ENCODE results near the gene LY6G6F. TPM values are rescaled to one million over a fixed set of nuclear protein-coding genes. Genes with fewer than 3 reads are reported as not detected.

Gene LY6G6F
- total and polyA plus RNA-seq, 2 experiments from 2014 or later, result not detected

GRCh38 chr6:31687860-31688693 lies 18.6 kb upstream of the LY6G6F start:
- no peaks in the 10 kb centered on the region for H3K9me3 Mint-ChIP-seq
- Histone ChIP-seq H3K4me3 (no peak overlapping the region), H3K79me2 (replicated peaks; ENCODE audit: insufficient read depth) (no peaks in the 10 kb centered on the region), H4K20me1 (replicated peaks; ENCODE audit: insufficient read depth) (no peaks in the 10 kb centered on the region), H3K36me3 (ENCODE audit: insufficient read depth) (no peaks in the 10 kb centered on the region), H3K27me3 (ENCODE audit: insufficient read depth) (no peaks in the 10 kb centered on the region), H3F3A (replicated peaks; ENCODE audit: low read depth) (no peaks in the 10 kb centered on the region), H3K4me1 (ENCODE audit: insufficient read depth) (peaks cover 3% of the 10 kb centered on the region), H3K4me2 (no peak overlapping the region), H3K9me2 (ENCODE audit: insufficient read depth) (no peaks in the 10 kb centered on the region), H3K27ac (ENCODE audit: low read depth) (no peak overlapping the region), H2AFZ (no peak overlapping the region)
- H3K27me3 Mint-ChIP-seq (ENCODE audit: insufficient read depth, low read depth, poor library complexity), result peaks cover 11% of the 10 kb centered on the region
- peaks cover 4% of the 10 kb centered on the region for H3K4me1 Mint-ChIP-seq
- no peak overlapping the region for H3K4me3 Mint-ChIP-seq
- DNase-seq (ENCODE audit: low spot score) (no peak), ATAC-seq (peak; percentile 15; the same call in 1 of the 3 replicates)
- H3K27ac Mint-ChIP-seq, result no peak overlapping the region
- H3K36me3 Mint-ChIP-seq (ENCODE audit: low read depth), result peaks cover 17% of the 10 kb centered on the region
- TF ChIP-seq NANOG (IDR thresholded peaks at IDR 0.05; ENCODE audit: borderline replicate concordance), result no peak
- no peak for TF ChIP-seq CREB1 (CRISPR knock-in tag; IDR thresholded peaks at IDR 0.05; ENCODE audit: low read depth)
- TF ChIP-seq ZNF114 (CRISPR knock-in tag; IDR thresholded peaks at IDR 0.05), result no peak
- TF ChIP-seq EZH2phosphoT487 (IDR thresholded peaks at IDR 0.05; ENCODE audit: unreplicated experiment), result no peak

GRCh38 chr6:31689249-31690110 lies 17.2 kb upstream of the LY6G6F start:
- H3K4me3 ChIP-seq, result no peak overlapping the region
- H3K36me3 Mint-ChIP-seq (ENCODE audit: low read depth), result peaks cover 19% of the 10 kb centered on the region
- no peaks in the 10 kb centered on the region for H3K9me3 Mint-ChIP-seq
- TF ChIP-seq ZNF331 (CRISPR knock-in tag; IDR thresholded peaks at IDR 0.05; ENCODE audit: low read depth), result no peak
- TF ChIP-seq, protein P1, sequence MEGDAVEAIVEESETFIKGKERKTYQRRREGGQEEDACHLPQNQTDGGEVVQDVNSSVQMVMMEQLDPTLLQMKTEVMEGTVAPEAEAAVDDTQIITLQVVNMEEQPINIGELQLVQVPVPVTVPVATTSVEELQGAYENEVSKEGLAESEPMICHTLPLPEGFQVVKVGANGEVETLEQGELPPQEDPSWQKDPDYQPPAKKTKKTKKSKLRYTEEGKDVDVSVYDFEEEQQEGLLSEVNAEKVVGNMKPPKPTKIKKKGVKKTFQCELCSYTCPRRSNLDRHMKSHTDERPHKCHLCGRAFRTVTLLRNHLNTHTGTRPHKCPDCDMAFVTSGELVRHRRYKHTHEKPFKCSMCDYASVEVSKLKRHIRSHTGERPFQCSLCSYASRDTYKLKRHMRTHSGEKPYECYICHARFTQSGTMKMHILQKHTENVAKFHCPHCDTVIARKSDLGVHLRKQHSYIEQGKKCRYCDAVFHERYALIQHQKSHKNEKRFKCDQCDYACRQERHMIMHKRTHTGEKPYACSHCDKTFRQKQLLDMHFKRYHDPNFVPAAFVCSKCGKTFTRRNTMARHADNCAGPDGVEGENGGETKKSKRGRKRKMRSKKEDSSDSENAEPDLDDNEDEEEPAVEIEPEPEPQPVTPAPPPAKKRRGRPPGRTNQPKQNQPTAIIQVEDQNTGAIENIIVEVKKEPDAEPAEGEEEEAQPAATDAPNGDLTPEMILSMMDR (conservative IDR thresholded peaks at IDR 0.05; ENCODE audit: low read depth in 2 of 2), result peak; percentile 69 to 80
- DNase-seq (ENCODE audit: low spot score), result peak; percentile 72
- H3K79me2 ChIP-seq (replicated peaks; ENCODE audit: insufficient read depth), result no peaks in the 10 kb centered on the region
- H3K4me2 ChIP-seq, result no peak overlapping the region
- peaks cover 6% of the 10 kb centered on the region for H3K27me3 Mint-ChIP-seq (ENCODE audit: insufficient read depth, low read depth, poor library complexity)
- H3K27ac Mint-ChIP-seq, result no peak overlapping the region
- no peak overlapping the region for H2AFZ ChIP-seq
- no peaks in the 10 kb centered on the region; the same call in 2 of the 3 replicates for H3K4me1 Mint-ChIP-seq
- H3K27ac ChIP-seq (ENCODE audit: low read depth), result no peak overlapping the region
- no peaks in the 10 kb centered on the region for H3K36me3 ChIP-seq (ENCODE audit: insufficient read depth)
- H3K27me3 ChIP-seq (ENCODE audit: insufficient read depth), result no peaks in the 10 kb centered on the region
- no peak overlapping the region for H3K4me3 Mint-ChIP-seq
- peak; percentile 89 for ATAC-seq
- no peaks in the 10 kb centered on the region for H4K20me1 ChIP-seq (replicated peaks; ENCODE audit: insufficient read depth)
- no peaks in the 10 kb centered on the region for H3K9me2 ChIP-seq (ENCODE audit: insufficient read depth)
- H3F3A ChIP-seq (replicated peaks; ENCODE audit: low read depth), result no peaks in the 10 kb centered on the region
- H3K4me1 ChIP-seq (ENCODE audit: insufficient read depth), result no peaks in the 10 kb centered on the region
